ENCODE results near the gene TPBGL. TPM values are rescaled to one million over a fixed set of nuclear protein-coding genes. Genes with fewer than 3 reads are reported as not detected.

Gene TPBGL
- total and polyA plus RNA-seq, 3 experiments from 2014 or later = 0.09 to 0.23 TPM; not detected in 1

DNA sequence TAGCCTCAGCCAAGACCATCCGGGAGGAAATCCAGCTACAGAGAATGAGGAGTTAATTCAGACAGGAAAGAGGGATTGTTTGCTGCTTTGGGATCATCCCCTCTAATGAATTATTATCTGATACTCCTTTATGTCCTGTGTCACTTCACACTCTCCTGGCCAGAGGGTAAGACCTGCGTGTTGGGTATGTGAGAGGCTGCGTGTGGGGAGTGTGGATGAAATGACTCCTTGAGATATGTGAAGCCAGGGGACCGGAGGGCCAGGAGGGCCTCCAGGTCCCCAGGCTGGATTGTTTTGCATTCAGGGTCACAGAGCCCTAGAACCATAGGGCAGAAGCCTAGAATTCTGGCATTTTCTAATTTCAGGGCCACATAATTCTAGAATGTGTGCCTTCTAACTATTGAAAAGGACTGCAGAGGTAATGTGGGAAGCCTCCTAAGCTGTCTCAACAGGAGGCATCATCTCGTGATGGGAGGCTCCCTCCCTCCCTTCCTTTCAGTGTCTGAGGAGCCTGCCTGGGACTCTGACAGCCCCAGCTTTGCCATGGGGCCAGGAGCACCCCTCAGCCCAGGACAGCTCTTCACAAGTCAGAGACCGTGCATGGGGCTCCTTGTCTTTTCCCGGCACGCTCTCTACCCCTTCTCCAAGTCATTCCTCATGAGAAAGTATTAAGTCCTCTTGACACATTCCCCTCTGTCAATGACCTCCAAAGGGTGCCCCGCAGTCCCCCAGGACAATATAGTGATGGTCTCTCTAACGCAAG, 3.7 kb downstream of the TPBGL start:
- no peak overlapping the region for H3K4me3 ChIP-seq (ENCODE audit: low read length)
- H3K9me3 Mint-ChIP-seq = peaks cover 0 to 2% (median 0%) of the 10 kb centered on the region in 5 donors
- no peaks in the 10 kb centered on the region for H3K36me3 Mint-ChIP-seq
- H3K27ac ChIP-seq (ENCODE audit: low read depth, low read length) = no peak overlapping the region
- no peak for DNase-seq
- H3K36me3 ChIP-seq (ENCODE audit: insufficient read depth, low read length) = no peaks in the 10 kb centered on the region
- peak overlapping the region in 1 of 8 donors; percentile 75 for H3K27ac Mint-ChIP-seq
- peaks cover 0 to 23% (median 5%) of the 10 kb centered on the region in 3 donors for H3K4me1 Mint-ChIP-seq
- peaks cover 24 to 34% of the 10 kb centered on the region in 2 donors for H3K27me3 Mint-ChIP-seq
- POLR2A ChIA-PET = interaction anchor here (0.6 kb wide), 1 partner anchor 264 kb away, joined by 5 read pairs; no protein-coding TSS in a partner anchor
- H3K27me3 ChIP-seq (ENCODE audit: insufficient read depth, low read length, poor library complexity, severe bottlenecking) = peaks cover 20% of the 10 kb centered on the region
- H3K4me1 ChIP-seq (ENCODE audit: insufficient read depth, low read length) = peaks cover 8% of the 10 kb centered on the region
- CTCF ChIA-PET = interaction anchor here (0.7 to 17.5 kb wide), 6 partner anchors 31 to 315 kb away, joined by 3 to 419 read pairs (median 3); partner anchors contain the start of gene SLCO2B1
- no peaks in the 10 kb centered on the region for H3K9me3 ChIP-seq (ENCODE audit: low read length)
- peak overlapping the region in 1 of 7 donors; percentile 25 for H3K4me3 Mint-ChIP-seq

DNA sequence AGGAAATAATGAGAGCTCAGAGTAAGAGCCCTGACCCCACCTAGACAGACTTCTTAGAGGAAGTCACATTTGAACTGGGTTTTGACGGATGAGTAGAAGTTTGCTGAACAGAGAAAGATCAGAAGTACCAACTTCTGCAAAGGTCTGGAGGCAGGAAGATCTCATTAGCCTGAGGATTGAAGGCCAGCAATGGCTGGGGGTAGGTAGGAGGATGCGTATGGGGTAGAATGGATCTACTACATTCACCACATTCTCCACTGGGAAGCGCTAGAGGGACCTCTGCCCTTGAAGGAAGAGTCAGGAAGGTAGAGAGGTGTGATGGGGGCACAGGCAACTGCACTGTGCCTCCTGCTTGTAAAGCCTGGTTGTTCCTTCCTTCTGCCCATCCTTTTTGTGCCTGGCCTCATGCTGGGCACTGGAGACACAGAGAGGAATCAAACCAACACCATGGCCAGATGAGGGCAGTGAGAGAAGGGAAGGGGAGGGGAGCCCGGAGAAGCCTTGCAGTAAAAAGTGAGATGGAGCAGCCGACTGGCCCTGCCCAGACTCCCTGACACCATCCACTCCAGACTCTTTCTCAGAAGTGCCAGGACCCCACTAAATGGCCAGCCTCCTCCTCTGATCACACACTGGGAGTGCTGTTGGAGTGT, 4.9 kb downstream of the TPBGL start:
- Mint-ChIP-seq H3K27me3 (peaks cover 19 to 22% of the 10 kb centered on the region in 2 donors), H3K36me3 (no peaks in the 10 kb centered on the region), H3K9me3 (peaks cover 0 to 2% (median 0%) of the 10 kb centered on the region in 5 donors), H3K27ac (peak overlapping the region in 2 of 8 donors; percentile 48 to 70), H3K4me3 (peak overlapping the region in 1 of 7 donors; percentile 10), H3K4me1 (peaks cover 0 to 14% (median 5%) of the 10 kb centered on the region in 3 donors)
- no peak overlapping the region for H3K27ac ChIP-seq (ENCODE audit: low read depth, low read length)
- POLR2A ChIA-PET = no interaction called here
- H3K4me3 ChIP-seq (ENCODE audit: low read length) = no peak overlapping the region
- no peaks in the 10 kb centered on the region for H3K36me3 ChIP-seq (ENCODE audit: insufficient read depth, low read length)
- H3K4me1 ChIP-seq (ENCODE audit: insufficient read depth, low read length) = peaks cover under 1% of the 10 kb centered on the region
- no peak for DNase-seq
- peaks cover 11% of the 10 kb centered on the region for H3K27me3 ChIP-seq (ENCODE audit: insufficient read depth, low read length, poor library complexity, severe bottlenecking)
- CTCF ChIA-PET = interaction anchor here (0.8 to 17.5 kb wide), 4 partner anchors 30 to 316 kb away, joined by 3 to 419 read pairs (median 4); partner anchors contain the start of gene SLCO2B1
- no peaks in the 10 kb centered on the region for H3K9me3 ChIP-seq (ENCODE audit: low read length)

DNA sequence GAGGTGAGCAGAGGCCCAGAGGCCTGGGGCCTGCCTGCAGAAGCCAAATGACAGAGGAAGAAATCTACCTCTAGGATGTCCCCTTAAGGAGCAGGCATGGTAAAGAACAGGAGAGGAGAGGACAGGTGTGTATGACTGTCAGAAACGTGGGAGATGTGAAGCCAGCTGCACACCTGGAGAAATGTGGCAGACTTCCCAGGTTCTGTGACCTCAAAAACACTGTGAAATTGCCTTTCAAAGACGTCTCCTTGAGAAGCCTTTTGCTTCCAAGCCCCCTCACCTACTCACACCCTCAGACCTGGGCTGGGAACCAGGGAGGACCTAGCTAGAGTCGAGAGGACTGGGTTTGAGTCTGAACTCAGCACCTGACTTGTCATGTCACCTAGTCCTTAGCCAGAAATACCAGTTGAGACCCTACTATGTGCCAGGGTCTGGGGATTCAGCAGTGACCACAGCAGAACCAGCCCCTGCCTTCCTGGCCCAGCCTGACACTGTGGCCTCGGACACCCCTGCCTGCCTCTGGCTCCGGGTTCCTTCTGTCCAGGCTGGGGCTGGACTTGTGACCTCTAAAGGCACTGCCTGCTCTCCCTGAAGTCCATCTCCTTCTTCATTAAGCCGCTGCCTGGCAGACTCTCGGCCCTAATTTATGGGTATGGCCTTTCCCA, 5.6 kb downstream of the TPBGL start:
- H3K27ac Mint-ChIP-seq = peak overlapping the region in 1 of 8 donors; percentile 70

DNA sequence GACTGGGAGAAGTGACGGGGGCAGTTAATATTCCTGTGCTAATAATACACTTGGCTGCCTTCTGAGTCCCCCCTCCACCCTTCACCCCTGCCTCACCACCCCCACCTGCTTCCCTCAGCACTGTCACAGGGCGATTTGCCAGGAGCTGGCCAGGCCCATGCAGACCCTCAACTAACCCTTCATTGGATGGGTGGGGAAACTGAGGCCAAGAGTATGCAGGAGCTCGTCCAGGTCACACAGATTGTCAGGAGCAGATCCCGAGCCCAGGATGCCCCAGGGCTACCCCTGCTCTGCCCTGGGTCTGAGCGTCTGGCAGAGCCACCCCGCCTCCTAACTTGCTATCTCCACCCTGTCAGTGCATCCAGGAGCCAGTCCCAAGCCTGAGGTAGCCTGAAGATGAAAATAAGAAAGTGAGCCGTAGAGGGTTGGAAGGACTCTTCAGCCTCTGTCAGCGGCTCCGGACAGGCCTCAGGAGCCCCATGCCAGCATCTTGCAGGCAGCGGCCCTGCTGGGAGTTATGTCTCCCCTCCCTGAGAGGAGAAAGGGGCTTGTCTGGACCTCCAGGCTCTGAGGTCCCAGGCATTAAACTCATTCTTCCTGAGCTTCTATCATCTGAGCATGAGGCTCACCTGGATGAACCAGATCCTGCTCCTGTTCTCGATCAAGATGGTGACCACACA, 6.2 kb downstream of the TPBGL start:
- ChIA-PET POLR2A (no interaction called here), CTCF (interaction anchor here (1.4 to 17.5 kb wide), 6 partner anchors 10 to 317 kb away, joined by 3 to 419 read pairs (median 22); partner anchors contain the start of gene SLCO2B1)
- H3K27ac ChIP-seq (ENCODE audit: low read depth, low read length) = no peak overlapping the region
- no peaks in the 10 kb centered on the region for H3K36me3 ChIP-seq (ENCODE audit: insufficient read depth, low read length)
- Mint-ChIP-seq H3K4me3 (no peak overlapping the region), H3K27ac (no peak overlapping the region), H3K36me3 (no peaks in the 10 kb centered on the region), H3K9me3 (peaks cover 0 to 2% (median 0%) of the 10 kb centered on the region in 5 donors), H3K4me1 (peaks cover 0 to 13% (median 5%) of the 10 kb centered on the region in 3 donors), H3K27me3 (peaks cover 21 to 22% of the 10 kb centered on the region in 2 donors)
- peaks cover 8% of the 10 kb centered on the region for H3K27me3 ChIP-seq (ENCODE audit: insufficient read depth, low read length, poor library complexity, severe bottlenecking)
- no peak for DNase-seq
- no peaks in the 10 kb centered on the region for H3K9me3 ChIP-seq (ENCODE audit: low read length)
- H3K4me1 ChIP-seq (ENCODE audit: insufficient read depth, low read length) = no peaks in the 10 kb centered on the region
- H3K4me3 ChIP-seq (ENCODE audit: low read length) = no peak overlapping the region

More for the DNA sequence above, 5.6 kb downstream of the TPBGL start:
- no peaks in the 10 kb centered on the region for H3K36me3 ChIP-seq (ENCODE audit: insufficient read depth, low read length)
- no peaks in the 10 kb centered on the region for H3K9me3 ChIP-seq (ENCODE audit: low read length)
- H3K4me1 ChIP-seq (ENCODE audit: insufficient read depth, low read length) = no peaks in the 10 kb centered on the region
- peaks cover 21 to 22% of the 10 kb centered on the region in 2 donors for H3K27me3 Mint-ChIP-seq
- no peak overlapping the region for H3K4me3 Mint-ChIP-seq
- peaks cover 0 to 14% (median 5%) of the 10 kb centered on the region in 3 donors for H3K4me1 Mint-ChIP-seq
- no peak for DNase-seq
- H3K27me3 ChIP-seq (ENCODE audit: insufficient read depth, low read length, poor library complexity, severe bottlenecking) = peaks cover 8% of the 10 kb centered on the region
- no peak overlapping the region for H3K27ac ChIP-seq (ENCODE audit: low read depth, low read length)
- CTCF ChIA-PET = interaction anchor here (17.5 kb wide), 1 partner anchor 100 kb away, joined by 419 read pairs; the partner anchor contains the start of gene SLCO2B1
- no peak overlapping the region for H3K4me3 ChIP-seq (ENCODE audit: low read length)
- H3K9me3 Mint-ChIP-seq = peaks cover 0 to 2% (median 0%) of the 10 kb centered on the region in 5 donors
- POLR2A ChIA-PET = no interaction called here
- no peaks in the 10 kb centered on the region for H3K36me3 Mint-ChIP-seq

DNA sequence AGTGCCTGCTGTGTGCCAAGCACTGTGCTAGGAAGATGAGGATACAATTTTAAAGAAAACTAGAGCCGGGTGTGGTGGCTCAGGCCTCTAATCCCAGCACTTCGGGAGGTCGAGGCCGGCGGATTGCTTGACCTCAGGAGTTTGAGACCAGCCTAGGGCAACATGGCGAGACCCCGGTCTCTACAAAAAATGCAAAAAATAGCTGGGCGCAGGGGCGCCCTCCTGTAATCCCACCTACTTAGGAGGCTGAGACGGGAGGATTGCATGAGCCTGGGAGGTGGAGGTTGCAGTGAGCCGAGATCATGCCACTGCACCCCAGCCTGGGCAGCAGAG, 8.3 kb downstream of the TPBGL start:
- H3K9me3 Mint-ChIP-seq = peaks cover 0 to 5% (median 0%) of the 10 kb centered on the region in 5 donors
- Histone ChIP-seq H3K27me3 (ENCODE audit: insufficient read depth, low read length, poor library complexity, severe bottlenecking) (no peaks in the 10 kb centered on the region), H3K27ac (ENCODE audit: low read depth, low read length) (no peak overlapping the region), H3K9me3 (ENCODE audit: low read length) (no peaks in the 10 kb centered on the region), H3K4me1 (ENCODE audit: insufficient read depth, low read length) (no peaks in the 10 kb centered on the region), H3K36me3 (ENCODE audit: insufficient read depth, low read length) (no peaks in the 10 kb centered on the region), H3K4me3 (ENCODE audit: low read length) (no peak overlapping the region)
- peaks cover 14% of the 10 kb centered on the region in 2 donors for H3K27me3 Mint-ChIP-seq
- no peak overlapping the region for H3K27ac Mint-ChIP-seq
- DNase-seq = no peak
- peaks cover 0 to 2% (median 0%) of the 10 kb centered on the region in 3 donors for H3K36me3 Mint-ChIP-seq
- H3K4me3 Mint-ChIP-seq = no peak overlapping the region
- POLR2A ChIA-PET = interaction anchor here (0.8 to 1.5 kb wide), 4 partner anchors 27 to 288 kb away, joined by 3 to 4 read pairs (median 3); no protein-coding TSS in a partner anchor
- H3K4me1 Mint-ChIP-seq = no peaks in the 10 kb centered on the region
- CTCF ChIA-PET = interaction anchor here (0.7 to 17.5 kb wide), 31 partner anchors 8 to 546 kb away, joined by 3 to 419 read pairs (median 4); partner anchors contain the start of gene SLCO2B1

DNA sequence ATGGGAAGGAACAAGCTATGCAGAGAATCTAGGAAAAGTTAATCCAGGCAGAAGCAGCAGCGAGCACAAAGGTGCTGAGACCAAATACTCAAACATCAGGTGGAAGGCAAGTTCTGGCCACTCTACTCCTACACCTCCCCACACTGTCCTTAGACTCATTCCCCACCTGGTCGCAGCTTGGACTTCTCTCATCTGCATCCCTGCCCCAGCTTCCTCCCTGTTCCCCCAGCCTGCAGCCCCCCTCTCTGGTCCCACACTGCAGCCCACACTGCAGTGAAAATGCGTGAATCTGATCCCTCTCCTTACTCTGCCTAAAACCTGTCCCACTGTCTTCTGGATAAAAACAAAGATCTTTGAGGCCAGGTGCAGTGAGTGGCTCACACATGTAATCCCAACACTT, 9.1 kb downstream of the TPBGL start:
- H3K4me3 Mint-ChIP-seq = no peak overlapping the region
- Histone ChIP-seq H3K4me3 (ENCODE audit: low read length) (no peak overlapping the region), H3K4me1 (ENCODE audit: insufficient read depth, low read length) (no peaks in the 10 kb centered on the region), H3K27ac (ENCODE audit: low read depth, low read length) (no peak overlapping the region), H3K36me3 (ENCODE audit: insufficient read depth, low read length) (no peaks in the 10 kb centered on the region), H3K27me3 (ENCODE audit: insufficient read depth, low read length, poor library complexity, severe bottlenecking) (no peaks in the 10 kb centered on the region), H3K9me3 (ENCODE audit: low read length) (no peaks in the 10 kb centered on the region)
- peak overlapping the region in 1 of 8 donors; percentile 14 for H3K27ac Mint-ChIP-seq
- H3K36me3 Mint-ChIP-seq = peaks cover 0 to 2% (median 0%) of the 10 kb centered on the region in 3 donors
- ChIA-PET POLR2A (no interaction called here), CTCF (interaction anchor here (1.2 to 17.5 kb wide), 9 partner anchors 9 to 226 kb away, joined by 3 to 419 read pairs (median 6); partner anchors contain the start of gene SLCO2B1)
- no peaks in the 10 kb centered on the region for H3K4me1 Mint-ChIP-seq
- no peak for DNase-seq
- peaks cover 14% of the 10 kb centered on the region in 2 donors for H3K27me3 Mint-ChIP-seq
- H3K9me3 Mint-ChIP-seq = peaks cover 0 to 4% (median 0%) of the 10 kb centered on the region in 5 donors

DNA sequence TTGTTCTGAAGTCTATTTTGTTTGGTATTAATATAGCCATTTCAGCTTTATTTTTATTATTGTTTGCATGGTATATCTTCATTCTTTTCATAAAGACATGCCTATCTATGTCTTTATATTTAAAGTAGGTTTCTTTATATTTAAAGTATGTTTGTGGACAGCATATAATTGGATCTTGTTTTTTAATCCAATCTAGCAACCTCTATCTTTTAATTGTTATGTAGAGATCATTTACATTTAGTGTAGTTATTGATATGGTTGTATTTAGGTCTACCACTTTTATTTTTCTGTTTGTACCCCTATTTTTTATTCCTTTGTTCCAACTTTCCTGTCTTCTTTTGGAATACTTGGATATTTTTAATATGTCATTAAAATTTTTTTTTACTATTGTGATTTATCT, 13.8 kb downstream of the TPBGL start:
- Histone ChIP-seq H3K27ac (ENCODE audit: low read depth, low read length) (no peak overlapping the region), H3K36me3 (ENCODE audit: insufficient read depth, low read length) (no peaks in the 10 kb centered on the region), H3K4me3 (ENCODE audit: low read length) (no peak overlapping the region), H3K27me3 (ENCODE audit: insufficient read depth, low read length, poor library complexity, severe bottlenecking) (no peaks in the 10 kb centered on the region), H3K4me1 (ENCODE audit: insufficient read depth, low read length) (no peaks in the 10 kb centered on the region), H3K9me3 (ENCODE audit: low read length) (no peaks in the 10 kb centered on the region)
- ChIA-PET CTCF (interaction anchor here (1.2 to 1.4 kb wide), 3 partner anchors 12 to 232 kb away, joined by 3 to 5 read pairs (median 4); no protein-coding TSS in a partner anchor), POLR2A (no interaction called here)
- Mint-ChIP-seq H3K4me3 (no peak overlapping the region), H3K9me3 (peaks cover 0 to 4% (median 0%) of the 10 kb centered on the region in 5 donors), H3K27ac (no peak overlapping the region), H3K36me3 (peaks cover 0 to 2% (median 0%) of the 10 kb centered on the region in 3 donors), H3K27me3 (peaks cover 10 to 11% of the 10 kb centered on the region in 2 donors), H3K4me1 (peaks cover 0 to under 1% (median under 1%) of the 10 kb centered on the region in 3 donors)
- no peak for DNase-seq

Measured in CD8-positive, alpha-beta memory T cell (primary cell).